Thyroid gland (tissue), 4 donors: ENCODE data around the gene NMNAT1. TPM values are rescaled to one million over a fixed set of nuclear protein-coding genes. Genes with fewer than 3 reads are reported as not detected.

Source experiments
- DNase-seq, 2 donors: peaks; one replicate each; pipeline ENCODE4 v3.0.0-alpha.2; 2019
- H3K27ac ChIP-seq, 3 donors: fragments of 200-600 bp; sonication (generic); 1 replicate in 2 of 3; 2 replicates in 1 of 3; pipeline ENCODE4 v1.5.1; 2016 to 2019; ENCODE audit warnings: mild to moderate bottlenecking in 1 of 3, moderate library complexity in 1 of 3
- H3K27me3 ChIP-seq: fragments of 200-600 bp; sonication (generic); one replicate; pipeline ENCODE4 v1.5.1; 2019
- H3K36me3 ChIP-seq, 2 donors: fragments of 200-600 bp; sonication (generic); one replicate each; pipeline ENCODE4 v1.5.1; 2016 to 2019
- H3K4me1 ChIP-seq, 2 donors: fragments of 200-600 bp; sonication (generic); one replicate each; pipeline ENCODE4 v1.5.1; 2017 to 2019
- H3K4me3 ChIP-seq, 3 donors: fragments of 200-600 bp; sonication (generic); replicated peaks in 1 of 3; 1 replicate in 2 of 3; 2 replicates in 1 of 3; pipeline ENCODE4 v1.5.1; 2016; ENCODE audit warnings: mild to moderate bottlenecking in 1 of 3
- H3K9me3 ChIP-seq: fragments of 200-600 bp; sonication (generic); one replicate; pipeline ENCODE4 v1.5.1; 2017
- POLR2A ChIP-seq, 2 donors: fragments of 450-650 bp; IDR thresholded peaks; one replicate each; pipeline ENCODE4 v1.6.1; 2017; ENCODE audit warnings: antibody characterized with exemption in 2 of 2, mild to moderate bottlenecking in 2 of 2, moderate library complexity in 1 of 2
- WGBS, 2 donors: methylation state at CpG; one replicate each; pipeline ENCODE4 v1.1.5; 2017; 5-methylcytosine and 5-hydroxymethylcytosine counted together
- intact Hi-C: fragments of 100-400 bp; cut with DNase I; formaldehyde crosslinking; loops from one replicate; pipeline ENCODE4 v1.15.1; 2023
- total RNA-seq, 4 donors: library from RNA; depleted of rRNA; stranded (reverse); fragments of >200 nt; gene quantifications; one replicate each; pipeline ENCODE4 v1.2.3, GENCODE V29; 2016
- TF ChIP-seq, protein P1 (sequence below), 6 experiments: fragments of 200-600 bp in 3 of 6; fragments of 450-650 bp in 3 of 6; sonication (generic) in 3 of 6; IDR thresholded peaks; one replicate each; pipeline ENCODE4 v1.5.1; 2016 to 2019; ENCODE audit warnings: antibody characterized with exemption in 6 of 6, mild to moderate bottlenecking in 2 of 6, inconsistent platforms in 1 of 6, moderate library complexity in 1 of 6

Gene NMNAT1
- total RNA-seq, 4 donors from 2014 or later, result 10.7 to 18.4 (median 14.7) TPM

DNA sequence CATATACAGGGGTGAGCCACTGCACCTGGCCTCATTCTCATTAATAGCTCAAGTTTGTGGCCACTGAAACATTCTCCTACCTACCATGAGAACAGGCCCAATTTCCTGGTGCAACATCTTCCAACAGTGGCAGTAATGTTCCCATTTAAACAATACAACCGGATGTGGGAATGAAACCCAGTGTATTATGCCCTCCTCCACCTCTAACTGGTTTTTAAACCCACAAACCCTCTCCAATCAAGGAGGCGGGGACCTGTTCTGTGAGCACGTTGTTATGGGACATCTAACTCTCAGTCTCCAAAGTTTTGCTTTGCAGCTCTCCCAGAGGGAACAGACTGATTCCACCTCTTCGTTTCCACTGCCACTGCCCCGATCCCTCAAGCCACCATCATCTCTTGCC, 35.8 kb upstream of the NMNAT1 start:
- Histone ChIP-seq H3K9me3 (no peaks in the 10 kb centered on the region), H3K27me3 (no peaks in the 10 kb centered on the region), H3K36me3 (no peaks in the 10 kb centered on the region), H3K4me1 (peaks cover 20 to 31% of the 10 kb centered on the region in 2 donors), H3K4me3 (no peak overlapping the region), H3K27ac (no peak overlapping the region)
- no peak for DNase-seq
- intact Hi-C loops, result no loop called here
- 73 to 83% methylated on average over 5 of the region's 5 CpGs for WGBS, 2 donors
- TF ChIP-seq, protein P1, sequence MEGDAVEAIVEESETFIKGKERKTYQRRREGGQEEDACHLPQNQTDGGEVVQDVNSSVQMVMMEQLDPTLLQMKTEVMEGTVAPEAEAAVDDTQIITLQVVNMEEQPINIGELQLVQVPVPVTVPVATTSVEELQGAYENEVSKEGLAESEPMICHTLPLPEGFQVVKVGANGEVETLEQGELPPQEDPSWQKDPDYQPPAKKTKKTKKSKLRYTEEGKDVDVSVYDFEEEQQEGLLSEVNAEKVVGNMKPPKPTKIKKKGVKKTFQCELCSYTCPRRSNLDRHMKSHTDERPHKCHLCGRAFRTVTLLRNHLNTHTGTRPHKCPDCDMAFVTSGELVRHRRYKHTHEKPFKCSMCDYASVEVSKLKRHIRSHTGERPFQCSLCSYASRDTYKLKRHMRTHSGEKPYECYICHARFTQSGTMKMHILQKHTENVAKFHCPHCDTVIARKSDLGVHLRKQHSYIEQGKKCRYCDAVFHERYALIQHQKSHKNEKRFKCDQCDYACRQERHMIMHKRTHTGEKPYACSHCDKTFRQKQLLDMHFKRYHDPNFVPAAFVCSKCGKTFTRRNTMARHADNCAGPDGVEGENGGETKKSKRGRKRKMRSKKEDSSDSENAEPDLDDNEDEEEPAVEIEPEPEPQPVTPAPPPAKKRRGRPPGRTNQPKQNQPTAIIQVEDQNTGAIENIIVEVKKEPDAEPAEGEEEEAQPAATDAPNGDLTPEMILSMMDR (IDR thresholded peaks at IDR 0.05), result no peak
- no peak for TF ChIP-seq POLR2A (IDR thresholded peaks at IDR 0.05)

DNA sequence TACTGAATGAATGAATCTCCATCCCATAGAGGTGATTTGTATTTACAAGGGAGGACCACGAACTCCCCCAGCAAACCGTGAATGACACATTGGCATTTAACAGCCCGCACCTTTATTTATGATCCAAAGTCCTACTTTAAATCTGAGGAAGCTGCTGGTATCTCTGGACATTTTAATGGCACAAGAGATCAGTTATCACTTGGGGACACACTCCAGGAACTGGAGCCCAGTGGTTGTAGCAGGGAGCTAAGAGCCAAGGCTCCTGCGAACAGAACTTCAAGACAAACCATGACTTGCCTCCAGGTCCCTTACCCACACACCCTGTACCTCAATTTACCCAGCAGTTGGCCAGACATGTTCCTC, 34.4 kb upstream of the NMNAT1 start:
- no peaks in the 10 kb centered on the region for H3K36me3 ChIP-seq
- H3K27ac ChIP-seq, result peak overlapping the region in 2 of 3 donors; percentile 10 to 70
- intact Hi-C loops, result no loop called here
- TF ChIP-seq, protein P1 (IDR thresholded peaks at IDR 0.05), result no peak
- TF ChIP-seq POLR2A (IDR thresholded peaks at IDR 0.05), result no peak
- H3K27me3 ChIP-seq, result no peaks in the 10 kb centered on the region
- H3K4me3 ChIP-seq, result peak overlapping the region in 2 of 3 donors; percentile 74 to 78
- peaks cover 17 to 21% of the 10 kb centered on the region in 2 donors for H3K4me1 ChIP-seq
- no peak for DNase-seq
- WGBS, 2 donors, result 86 to 87% methylated on average over 4 of the region's 4 CpGs
- H3K9me3 ChIP-seq, result no peaks in the 10 kb centered on the region

DNA sequence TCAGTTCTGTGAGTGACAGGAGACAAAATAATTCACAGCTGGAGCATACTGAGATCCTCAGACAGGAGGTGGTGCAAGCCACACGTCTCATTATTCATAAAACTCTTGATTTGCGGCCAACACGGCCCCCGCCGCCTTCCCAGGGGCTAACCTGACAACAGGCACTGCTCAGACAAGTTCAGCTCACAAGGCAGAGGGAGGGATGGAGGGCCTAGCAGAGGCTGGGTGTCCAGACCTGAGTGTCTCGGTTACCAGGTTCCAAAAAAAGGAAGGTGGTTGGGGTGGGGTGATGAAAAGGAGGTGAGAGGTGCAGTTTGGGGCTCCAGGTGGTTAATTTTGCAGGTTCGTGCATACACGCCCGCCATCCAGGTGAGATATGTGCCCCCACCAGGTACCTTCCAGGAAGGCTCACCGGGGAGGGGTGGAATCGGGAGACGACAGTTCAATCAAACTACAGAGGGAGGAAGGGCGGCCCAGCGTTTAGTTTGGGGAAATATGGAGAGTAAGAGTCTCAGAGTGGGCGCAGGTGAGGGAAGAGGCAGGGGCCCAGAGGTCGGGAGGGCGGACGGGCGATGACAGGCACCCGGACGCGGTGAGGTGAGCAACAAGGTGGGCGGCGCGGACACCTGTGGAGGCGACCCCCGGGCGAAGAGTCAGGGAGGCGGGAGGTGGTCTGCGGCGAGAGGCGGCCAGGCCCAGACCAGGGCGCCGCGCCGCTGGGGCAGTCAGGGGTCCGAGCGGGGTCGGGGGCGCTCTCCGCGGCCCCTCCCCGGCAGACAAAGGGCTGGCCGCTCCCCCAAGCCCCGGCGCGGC, 33.8 kb upstream of the NMNAT1 start:
- WGBS, 2 donors, result 2 to 4% methylated on average over 23 to 27 of the region's 47 CpGs
- H3K27me3 ChIP-seq, result no peaks in the 10 kb centered on the region
- H3K27ac ChIP-seq, result peak overlapping the region; percentile 44 to 70 (median 47)
- peaks cover 17 to 21% of the 10 kb centered on the region in 2 donors for H3K4me1 ChIP-seq
- TF ChIP-seq, protein P1 (IDR thresholded peaks at IDR 0.05), result no peak
- TF ChIP-seq POLR2A (IDR thresholded peaks at IDR 0.05), result no peak
- intact Hi-C loops, result no loop called here
- H3K4me3 ChIP-seq, result peak overlapping the region; percentile 74 to 83 (median 78)
- DNase-seq, result peak; percentile 43 to 47
- no peaks in the 10 kb centered on the region for H3K9me3 ChIP-seq
- no peaks in the 10 kb centered on the region for H3K36me3 ChIP-seq

DNA sequence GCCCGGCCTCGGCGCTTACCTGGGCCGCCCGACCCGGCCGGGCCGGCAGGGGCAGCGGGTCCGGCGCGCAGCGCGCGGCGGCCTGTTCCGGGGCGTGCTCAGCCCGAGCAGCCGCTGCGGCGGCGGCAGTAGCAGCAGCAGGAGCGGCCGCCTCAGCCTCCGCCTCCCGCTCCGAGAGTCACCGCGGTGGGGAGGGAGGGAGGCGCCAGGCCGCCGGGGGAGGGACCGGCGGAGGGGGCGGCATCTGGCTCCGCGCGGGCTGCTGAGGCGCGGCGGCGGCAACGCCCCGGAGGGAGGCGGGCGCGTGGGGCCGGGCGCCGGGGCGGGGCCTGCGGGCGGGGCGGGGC, 33.2 kb upstream of the NMNAT1 start, which contains the start of gene CTNNBIP1:
TSS of gene CTNNBIP1 (minus strand) at position 194 of the 347 bp plus-strand sequence. CDS start 38,205 bp downstream, outside the sequence.
- peak within 1 kb of the TSS; percentile 89 to 97 (median 91) for H3K27ac ChIP-seq

More for the DNA sequence above, 33.2 kb upstream of the NMNAT1 start, which contains the start of gene CTNNBIP1:
- intact Hi-C loops, result no loop called here
- peak within 1 kb of the TSS; percentile 74 to 83 (median 78) for H3K4me3 ChIP-seq
- H3K36me3 ChIP-seq, result no peaks in the 10 kb centered on the region
- peak; percentile 70 to 80 for TF ChIP-seq POLR2A (IDR thresholded peaks at IDR 0.05)
- TF ChIP-seq, protein P1 (IDR thresholded peaks at IDR 0.05), result no peak
- H3K4me1 ChIP-seq, result peaks cover 17 to 21% of the 10 kb centered on the region in 2 donors
- H3K9me3 ChIP-seq, result no peaks in the 10 kb centered on the region
- no CpG with 5 or more reads among the region's 55 CpGs for WGBS, 2 donors
- no peaks in the 10 kb centered on the region for H3K27me3 ChIP-seq
- no peak for DNase-seq
